Ovary (tissue), 3 donors: Measurements from ENCODE around the gene PCDHGB3.
A peak's percentile ranks its signal among the peaks of the same experiment; 100 is the strongest.

ENCODE experiments used
- EP300 ChIP-seq: sonication (generic); formaldehyde crosslinking; IDR thresholded peaks from one replicate; pipeline ENCODE4 v1.6.1; 2017; ENCODE audit warnings: antibody characterized with exemption
- POLR2A ChIP-seq: fragments of 450-650 bp; IDR thresholded peaks from one replicate; pipeline ENCODE4 v1.6.1; 2017; ENCODE audit warnings: antibody characterized with exemption, mild to moderate bottlenecking, moderate library complexity
- TF ChIP-seq, protein P1 (sequence below), 3 donors: fragments of 450-650 bp in 2 of 3; fragments of 200-600 bp in 1 of 3; IDR thresholded peaks; one replicate each; pipeline versions ENCODE4 v1.5.1 to v1.8.0; 2016 to 2022; ENCODE audit warnings: antibody characterized with exemption in 3 of 3, mild to moderate bottlenecking in 1 of 3
- donor health status: DM: no; HTN: no; CAD: no.

GRCh38 chr5:141373673-141374317 lies 3.8 kb downstream of the PCDHGB3 start, which contains the start of gene PCDHGA6:
- TF ChIP-seq, protein P1, sequence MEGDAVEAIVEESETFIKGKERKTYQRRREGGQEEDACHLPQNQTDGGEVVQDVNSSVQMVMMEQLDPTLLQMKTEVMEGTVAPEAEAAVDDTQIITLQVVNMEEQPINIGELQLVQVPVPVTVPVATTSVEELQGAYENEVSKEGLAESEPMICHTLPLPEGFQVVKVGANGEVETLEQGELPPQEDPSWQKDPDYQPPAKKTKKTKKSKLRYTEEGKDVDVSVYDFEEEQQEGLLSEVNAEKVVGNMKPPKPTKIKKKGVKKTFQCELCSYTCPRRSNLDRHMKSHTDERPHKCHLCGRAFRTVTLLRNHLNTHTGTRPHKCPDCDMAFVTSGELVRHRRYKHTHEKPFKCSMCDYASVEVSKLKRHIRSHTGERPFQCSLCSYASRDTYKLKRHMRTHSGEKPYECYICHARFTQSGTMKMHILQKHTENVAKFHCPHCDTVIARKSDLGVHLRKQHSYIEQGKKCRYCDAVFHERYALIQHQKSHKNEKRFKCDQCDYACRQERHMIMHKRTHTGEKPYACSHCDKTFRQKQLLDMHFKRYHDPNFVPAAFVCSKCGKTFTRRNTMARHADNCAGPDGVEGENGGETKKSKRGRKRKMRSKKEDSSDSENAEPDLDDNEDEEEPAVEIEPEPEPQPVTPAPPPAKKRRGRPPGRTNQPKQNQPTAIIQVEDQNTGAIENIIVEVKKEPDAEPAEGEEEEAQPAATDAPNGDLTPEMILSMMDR (IDR thresholded peaks at IDR 0.05) = peak in 2 of 3 donors; percentile 20 to 28
- TF ChIP-seq POLR2A = no peak
- no peak for TF ChIP-seq EP300
